Activated gamma-delta T cell treated with anti-CD3 and anti-CD28 coated beads, Interleukin-2, amount 50 U/mL, for 16 hours (primary cell): ENCODE data around the gene ASCC1.
"Not testable (repeated sequence)": the region's sequence is repeated elsewhere in the genome, so short reads cannot be mapped to it uniquely, and the experiment has no call there.

Experiments
- DNase-seq: peaks from one replicate; pipeline ENCODE4 v3.0.0-alpha.2; 2020; ENCODE audit warnings: low read depth

ASCC1 gene

DNA sequence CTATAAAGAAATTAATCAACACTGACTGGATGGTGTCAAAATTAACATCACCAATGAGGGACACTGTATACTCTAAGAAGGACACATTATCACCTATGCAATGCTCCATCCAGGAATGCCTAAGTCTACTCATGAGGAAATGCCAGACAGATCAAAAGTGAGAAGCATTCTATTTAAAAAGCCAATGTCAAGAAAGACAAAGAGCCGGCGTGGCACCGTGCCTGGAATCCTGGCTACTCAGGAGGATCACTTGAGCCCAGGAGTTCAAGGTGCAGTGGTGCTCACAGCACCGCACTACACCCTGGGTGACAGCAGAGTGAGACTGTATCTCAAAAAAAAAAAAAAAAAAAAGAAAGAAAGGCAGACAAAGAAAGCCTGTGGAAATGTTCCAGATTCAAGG is 45.8 kb downstream of the ASCC1 start:
- no peak for DNase-seq

DNA sequence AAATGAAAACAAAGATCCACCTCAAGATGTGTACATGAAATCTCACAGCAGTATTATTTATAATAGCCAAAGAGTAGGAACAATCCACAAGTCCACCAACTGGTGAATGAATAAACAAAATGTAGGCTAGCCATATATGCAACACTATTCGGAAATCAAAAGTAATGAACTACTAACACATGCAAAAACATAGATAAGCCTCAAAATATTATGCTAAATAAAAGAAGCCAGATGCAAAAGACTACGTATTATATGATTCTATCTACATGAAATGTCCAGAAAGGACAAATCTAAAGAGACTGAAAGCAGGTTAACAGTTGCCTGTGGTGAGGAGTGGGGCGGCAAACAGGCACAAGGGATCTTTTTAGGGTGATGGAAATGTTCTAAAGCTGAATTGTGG is 49.0 kb downstream of the ASCC1 start:
- no peak for DNase-seq

DNA sequence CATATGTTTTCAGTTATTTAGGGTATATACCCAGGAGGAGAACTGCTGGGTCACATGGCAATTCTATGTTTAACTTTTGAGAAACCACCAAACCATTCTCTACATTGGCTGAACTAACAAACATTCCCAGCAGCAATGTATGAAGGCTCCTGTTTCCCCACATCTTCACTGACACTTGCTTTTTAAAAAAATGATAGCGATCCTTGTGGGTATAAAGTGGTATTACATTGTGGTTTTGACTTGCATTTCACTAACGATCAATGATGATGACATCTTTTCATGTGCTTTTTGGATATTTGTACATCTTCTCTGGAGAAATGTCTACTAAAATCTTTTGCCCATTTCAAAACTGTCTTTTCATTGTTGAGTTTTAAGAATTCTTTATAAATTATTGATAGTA is 51.5 kb downstream of the ASCC1 start:
- DNase-seq, result no peak

GRCh38 chr10:72162978-72163377 is 53.1 kb downstream of the ASCC1 start:
- no peak for DNase-seq

- no peak for DNase-seq
Observed at GRCh38 chr10:72158176-72158575, 57.9 kb downstream of the ASCC1 start.

DNA sequence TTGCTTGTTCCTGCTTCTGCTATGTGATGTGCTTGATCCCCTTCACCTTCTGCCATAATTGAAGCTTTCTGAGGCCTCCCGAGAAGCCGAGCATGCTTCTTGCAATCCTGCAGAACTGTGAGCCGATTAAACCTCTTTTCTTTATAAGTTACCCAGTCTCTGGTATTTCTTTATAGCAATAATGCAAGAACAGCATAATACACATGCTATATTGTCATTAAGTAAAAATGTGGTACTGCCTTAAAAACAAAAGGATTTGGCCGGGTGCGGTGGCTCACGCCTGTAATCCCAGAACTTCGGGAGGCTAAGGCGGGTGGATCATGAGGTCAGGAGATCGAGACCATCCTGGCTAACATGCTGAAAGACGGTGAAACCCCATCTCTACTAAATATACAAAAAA is 59.9 kb downstream of the ASCC1 start:
- no peak for DNase-seq

DNA sequence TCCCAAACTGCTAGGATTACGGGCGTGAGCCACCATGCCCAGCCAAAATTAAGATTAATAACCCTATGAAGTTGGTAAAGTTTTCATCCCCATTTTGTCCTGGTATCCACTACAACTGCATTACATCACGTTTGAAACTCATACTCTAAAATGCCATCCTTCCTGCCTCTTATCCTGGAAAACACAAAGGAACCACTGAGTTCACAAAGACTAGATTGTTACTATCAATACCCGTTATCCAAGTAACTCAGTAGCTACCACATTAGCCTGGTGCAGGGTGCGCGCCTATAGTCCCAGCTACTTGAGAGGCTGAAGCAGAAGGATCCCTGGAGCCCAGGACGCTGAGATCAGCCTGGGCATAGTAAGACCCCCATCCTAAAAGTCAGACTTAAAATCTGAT is 63.8 kb downstream of the ASCC1 start:
- DNase-seq, result no peak

GRCh38 chr10:72150746-72151478 is 65.2 kb downstream of the ASCC1 start:
- not testable (repeated sequence) for DNase-seq

- DNase-seq, result not testable (repeated sequence)
Observed at GRCh38 chr10:72147324-72147584, 68.8 kb downstream of the ASCC1 start.

- DNase-seq, result no peak
Observed at GRCh38 chr10:72146559-72147323, 69.3 kb downstream of the ASCC1 start.

- DNase-seq, result no peak
Observed at GRCh38 chr10:72146071-72146470, 70.0 kb downstream of the ASCC1 start.

- DNase-seq, result no peak
Observed at GRCh38 chr10:72145657-72146056, 70.4 kb downstream of the ASCC1 start.

GRCh38 chr10:72140850-72141249 is 75.2 kb downstream of the ASCC1 start:
- no peak for DNase-seq

GRCh38 chr10:72140174-72140573 is 75.9 kb downstream of the ASCC1 start:
- no peak for DNase-seq

- DNase-seq, result no peak
Observed at GRCh38 chr10:72137583-72137982, 78.5 kb downstream of the ASCC1 start.

GRCh38 chr10:72136225-72136624 is 79.9 kb downstream of the ASCC1 start:
- not testable (repeated sequence) for DNase-seq

- DNase-seq, result no peak
Observed at GRCh38 chr10:72134785-72135767, 81.0 kb downstream of the ASCC1 start.

- DNase-seq, result no peak
Observed at GRCh38 chr10:72133517-72133916, 82.6 kb downstream of the ASCC1 start.

GRCh38 chr10:72132854-72133253 is 83.2 kb downstream of the ASCC1 start:
- DNase-seq, result no peak

- no peak for DNase-seq
Observed at GRCh38 chr10:72127571-72127970, 88.5 kb downstream of the ASCC1 start.

- no peak for DNase-seq
Observed at GRCh38 chr10:72126872-72127232, 89.2 kb downstream of the ASCC1 start.

DNA sequence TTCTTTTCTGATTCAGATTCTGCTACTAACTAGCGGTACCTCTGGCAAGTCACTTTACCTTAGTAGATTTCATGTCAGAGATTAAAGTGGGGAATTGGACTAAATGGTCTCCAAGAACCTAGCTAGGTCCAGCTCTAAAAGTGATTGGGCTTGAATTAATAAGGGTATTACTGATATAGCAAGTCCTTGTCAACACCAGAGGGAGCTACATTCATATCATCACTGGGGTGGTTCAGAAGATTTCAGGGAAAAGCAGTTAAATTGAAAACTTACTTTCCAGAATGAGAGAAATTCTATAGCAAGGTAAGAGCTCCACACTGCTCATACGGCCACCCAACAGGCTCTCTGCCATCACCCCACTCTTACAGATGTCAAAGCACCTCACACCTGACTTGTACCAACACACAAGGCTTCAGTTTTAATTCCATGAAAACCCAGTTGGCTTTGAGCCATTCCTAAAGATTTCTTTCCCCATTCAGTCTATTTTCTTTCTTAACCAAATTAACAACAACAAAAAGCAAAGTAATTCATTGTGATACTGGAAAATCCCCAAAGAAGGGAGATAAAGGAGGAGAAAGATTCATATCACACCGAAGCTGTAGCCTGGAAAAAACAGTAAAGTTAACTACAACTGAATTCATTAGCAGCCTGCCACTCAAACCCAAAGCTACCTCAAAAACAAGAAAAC is 89.7 kb downstream of the ASCC1 start:
- DNase-seq, result no peak
